ENCODE measurements around the gene SNUPN.

DNA sequence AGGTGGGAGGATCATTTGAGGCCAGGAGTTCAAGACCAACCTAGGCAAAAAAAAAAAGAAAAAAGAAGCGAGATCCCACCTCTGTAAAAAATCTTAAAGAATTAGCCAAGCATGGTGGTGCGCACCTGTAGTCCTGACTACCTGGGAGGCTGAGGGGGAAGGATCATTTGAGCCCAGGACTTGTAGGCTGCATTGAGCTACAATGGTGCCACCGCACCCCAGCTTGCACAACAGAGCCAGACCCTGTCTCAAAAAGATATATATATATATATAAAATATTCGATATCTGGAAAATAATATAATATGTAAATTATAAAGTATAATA, 15.6 kb upstream of the SNUPN start:
- TF ChIP-seq BHLHE40 (IDR thresholded peaks at IDR 0.05; ENCODE audit: borderline replicate concordance), result no peak
- no peak for TF ChIP-seq FOXM1 (IDR thresholded peaks at IDR 0.05; ENCODE audit: borderline replicate concordance)
- TF ChIP-seq SUZ12 (IDR thresholded peaks at IDR 0.05), result no peak
- no peak for TF ChIP-seq ELF4 (IDR thresholded peaks at IDR 0.05)
- no peak for TF ChIP-seq SP1 (IDR thresholded peaks at IDR 0.05)
- TF ChIP-seq CTBP1 (IDR thresholded peaks at IDR 0.05; ENCODE audit: borderline replicate concordance), result no peak
- no peak for TF ChIP-seq NFRKB (IDR thresholded peaks at IDR 0.05)
- no peak for TF ChIP-seq ARNT (IDR thresholded peaks at IDR 0.05)
- TF ChIP-seq, protein P1, sequence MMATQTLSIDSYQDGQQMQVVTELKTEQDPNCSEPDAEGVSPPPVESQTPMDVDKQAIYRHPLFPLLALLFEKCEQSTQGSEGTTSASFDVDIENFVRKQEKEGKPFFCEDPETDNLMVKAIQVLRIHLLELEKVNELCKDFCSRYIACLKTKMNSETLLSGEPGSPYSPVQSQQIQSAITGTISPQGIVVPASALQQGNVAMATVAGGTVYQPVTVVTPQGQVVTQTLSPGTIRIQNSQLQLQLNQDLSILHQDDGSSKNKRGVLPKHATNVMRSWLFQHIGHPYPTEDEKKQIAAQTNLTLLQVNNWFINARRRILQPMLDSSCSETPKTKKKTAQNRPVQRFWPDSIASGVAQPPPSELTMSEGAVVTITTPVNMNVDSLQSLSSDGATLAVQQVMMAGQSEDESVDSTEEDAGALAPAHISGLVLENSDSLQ (IDR thresholded peaks at IDR 0.05), result no peak
- no peak for TF ChIP-seq HDGF (IDR thresholded peaks at IDR 0.05; ENCODE audit: borderline replicate concordance)
- TF ChIP-seq ZNF384 (IDR thresholded peaks at IDR 0.05), result no peak
- no peak for TF ChIP-seq FOXK2 (IDR thresholded peaks at IDR 0.05)
